Dermis blood vessel endothelial cell (primary cell): ENCODE results near the gene CAP2. TPM values are rescaled to one million over a fixed set of nuclear protein-coding genes. Genes with fewer than 3 reads are reported as not detected.
A peak's percentile ranks its signal among the peaks of the same experiment; 100 is the strongest.
"Not testable (repeated sequence)": the region's sequence is repeated elsewhere in the genome, so short reads cannot be mapped to it uniquely, and the experiment has no call there.

ENCODE experiments used
- DNase-seq: peaks from one replicate; pipeline ENCODE4 v3.0.0; 2010
- total RNA-seq: library from RNA; depleted of rRNA; stranded (reverse); fragments of >200 nt; gene quantifications from 2 replicates; pipeline ENCODE4 v1.2.3, GENCODE V29; 2014

Gene CAP2
- total RNA-seq, 1 donor from 2014 or later = 2.6 TPM

- DNase-seq = not testable (repeated sequence)
Observed at GRCh38 chr6:17440811-17441210, 47.4 kb downstream of the CAP2 start.

- no peak for DNase-seq
Observed at GRCh38 chr6:17442196-17442595, 48.8 kb downstream of the CAP2 start.

GRCh38 chr6:17446713-17447112 is 53.3 kb downstream of the CAP2 start:
- DNase-seq = no peak

GRCh38 chr6:17448165-17448564 is 54.8 kb downstream of the CAP2 start:
- DNase-seq = no peak

GRCh38 chr6:17450397-17450796 is 57.0 kb downstream of the CAP2 start:
- DNase-seq = no peak

GRCh38 chr6:17450832-17451231 is 57.4 kb downstream of the CAP2 start:
- peak; percentile 43 for DNase-seq

- no peak for DNase-seq
Observed at GRCh38 chr6:17452096-17452495, 58.7 kb downstream of the CAP2 start.

GRCh38 chr6:17454316-17455005 is 61.1 kb downstream of the CAP2 start:
- DNase-seq = no peak

- no peak for DNase-seq
Observed at GRCh38 chr6:17455919-17456318, 62.5 kb downstream of the CAP2 start.

GRCh38 chr6:17456711-17457110 is 63.3 kb downstream of the CAP2 start:
- DNase-seq = no peak

- no peak for DNase-seq
Observed at GRCh38 chr6:17457405-17457804, 64.0 kb downstream of the CAP2 start.

- no peak for DNase-seq
Observed at GRCh38 chr6:17457956-17458355, 64.6 kb downstream of the CAP2 start.

GRCh38 chr6:17458966-17459365 is 65.6 kb downstream of the CAP2 start:
- no peak for DNase-seq

- no peak for DNase-seq
Observed at GRCh38 chr6:17460862-17461261, 67.5 kb downstream of the CAP2 start.

- no peak for DNase-seq
Observed at GRCh38 chr6:17466147-17466546, 72.8 kb downstream of the CAP2 start.

GRCh38 chr6:17466707-17467106 is 73.3 kb downstream of the CAP2 start:
- no peak for DNase-seq

- peak; percentile 79 for DNase-seq
Observed at GRCh38 chr6:17469006-17469832, 75.8 kb downstream of the CAP2 start.

GRCh38 chr6:17470202-17470937 is 77.0 kb downstream of the CAP2 start:
- no peak for DNase-seq

- DNase-seq = no peak
Observed at GRCh38 chr6:17470938-17471327, 77.5 kb downstream of the CAP2 start.

GRCh38 chr6:17472653-17473183 is 79.3 kb downstream of the CAP2 start:
- DNase-seq = peak; percentile 42

- DNase-seq = no peak
Observed at GRCh38 chr6:17473554-17473953, 80.2 kb downstream of the CAP2 start.

GRCh38 chr6:17474289-17474688 is 80.9 kb downstream of the CAP2 start:
- DNase-seq = no peak

GRCh38 chr6:17475606-17476244 is 82.3 kb downstream of the CAP2 start:
- no peak for DNase-seq
